OCI-LY1 (cell line): ENCODE measurements around the gene DIAPH2.

Experiments
- H2AFZ ChIP-seq: fragments of 200-600 bp; sonication (generic), shearing (Covaris generic); 2 replicates; pipeline ENCODE4 v1.6.0; 2014; ENCODE audit warnings: antibody characterized with exemption, mild to moderate bottlenecking, low read length
- H3F3A ChIP-seq: fragments of 200-600 bp; sonication (generic), shearing (Covaris generic); 2 replicates; pipeline ENCODE4 v1.6.0; 2014; ENCODE audit warnings: mild to moderate bottlenecking, antibody characterized with exemption, low read length, moderate library complexity; ENCODE audit not compliant: insufficient read depth
- H3K27ac ChIP-seq: fragments of 200-600 bp; sonication (generic); 2 replicates; pipeline ENCODE4 v1.5.1; 2014; ENCODE audit warnings: low read length, mixed run types, mild to moderate bottlenecking, low read depth; ENCODE audit not compliant: poor library complexity, severe bottlenecking
- H3K27me3 ChIP-seq: fragments of 200-600 bp; sonication (generic); 2 replicates; pipeline ENCODE4 v1.6.0; 2014; ENCODE audit warnings: antibody characterized with exemption, mild to moderate bottlenecking, low read length, moderate library complexity; ENCODE audit not compliant: insufficient read depth
- H3K36me3 ChIP-seq: fragments of 200-600 bp; sonication (generic); 2 replicates; pipeline ENCODE4 v1.6.1; 2014; ENCODE audit warnings: mild to moderate bottlenecking, antibody characterized with exemption, low read length, moderate library complexity, mixed read lengths; ENCODE audit not compliant: insufficient read depth
- H3K4me1 ChIP-seq: fragments of 200-600 bp; sonication (generic); 2 replicates; pipeline ENCODE4 v1.5.1; 2014; ENCODE audit warnings: mild to moderate bottlenecking, low read length, moderate library complexity; ENCODE audit not compliant: insufficient read depth, severe bottlenecking
- H3K4me2 ChIP-seq: fragments of 200-600 bp; sonication (generic), shearing (Covaris generic); 2 replicates; pipeline ENCODE4 v1.6.1; 2014; ENCODE audit warnings: low read length
- H3K4me3 ChIP-seq: fragments of 200-600 bp; sonication (generic); 2 replicates; pipeline ENCODE4 v1.5.1; 2014; ENCODE audit warnings: low read length, low read depth, mild to moderate bottlenecking, mixed read lengths; ENCODE audit not compliant: poor library complexity, severe bottlenecking
- H3K79me2 ChIP-seq: fragments of 200-600 bp; shearing (Covaris generic); 2 replicates; pipeline ENCODE4 v1.6.1; 2016; ENCODE audit warnings: mixed run types, low read length, mixed read lengths; ENCODE audit not compliant: insufficient read depth
- H3K9ac ChIP-seq: fragments of 200-600 bp; sonication (generic), shearing (Covaris generic); 2 replicates; pipeline ENCODE4 v1.6.1; 2014; ENCODE audit warnings: mild to moderate bottlenecking, low read length, mixed read lengths
- H3K9me2 ChIP-seq: fragments of 200-600 bp; sonication (generic), shearing (Covaris generic); 2 replicates; pipeline ENCODE4 v1.6.1; 2014; ENCODE audit warnings: low read depth, mild to moderate bottlenecking, low read length, mixed read lengths
- H3K9me3 ChIP-seq: fragments of 200-600 bp; shearing (Covaris generic); 2 replicates; pipeline ENCODE4 v1.6.1; 2014; ENCODE audit warnings: low read length, mixed read lengths
- H4K20me1 ChIP-seq: fragments of 200-600 bp; sonication (generic), shearing (Covaris generic); 2 replicates; pipeline ENCODE4 v1.6.0; 2016; ENCODE audit warnings: mild to moderate bottlenecking, low read length; ENCODE audit not compliant: insufficient read depth
- CTCF ChIP-seq: fragments of 200-600 bp; sonication (generic), shearing (Covaris generic); IDR thresholded peaks from 2 replicates; pipeline ENCODE4 v1.5.1; 2017; ENCODE audit warnings: mild to moderate bottlenecking, antibody characterized with exemption, low read length, moderate library complexity, mixed read lengths
- EZH2 ChIP-seq: fragments of 200-600 bp; sonication (generic), shearing (Covaris generic); IDR thresholded peaks from 2 replicates; pipeline ENCODE4 v1.8.0; 2017; ENCODE audit warnings: borderline replicate concordance, mixed run types, mild to moderate bottlenecking, antibody characterized with exemption, low read length, moderate library complexity, mixed read lengths

DIAPH2 gene

GRCh38 chrX:96835660-96836289, 151.1 kb downstream of the DIAPH2 start:
- Histone ChIP-seq H3K36me3 (no peaks in the 10 kb centered on the region), H3K9me2 (no peaks in the 10 kb centered on the region), H3K4me2 (peak overlapping the region; percentile 37), H2AFZ (no peak overlapping the region), H3K27ac (peak overlapping the region; percentile 96), H3K4me3 (peak overlapping the region; percentile 13), H3K79me2 (no peaks in the 10 kb centered on the region), H3K9ac (peak overlapping the region; percentile 25; the same call in 1 of the 2 replicates), H3K27me3 (no peaks in the 10 kb centered on the region), H3F3A (no peaks in the 10 kb centered on the region), H3K4me1 (peaks cover 54% of the 10 kb centered on the region), H3K9me3 (no peaks in the 10 kb centered on the region), H4K20me1 (no peaks in the 10 kb centered on the region)
- no peak for TF ChIP-seq EZH2
- no peak for TF ChIP-seq CTCF

GRCh38 chrX:96837808-96838207, 153.2 kb downstream of the DIAPH2 start:
- no peak for TF ChIP-seq EZH2
- TF ChIP-seq CTCF: no peak
- Histone ChIP-seq H3K4me3 (peak overlapping the region; percentile 40), H3K4me2 (peak overlapping the region; percentile 53)

GRCh38 chrX:96838537-96838936, 153.9 kb downstream of the DIAPH2 start:
- Histone ChIP-seq H3K4me2 (peak overlapping the region; percentile 53), H3K9me3 (no peaks in the 10 kb centered on the region), H3K9ac (no peak overlapping the region; the same call in 1 of the 2 replicates), H3K27me3 (no peaks in the 10 kb centered on the region), H4K20me1 (no peaks in the 10 kb centered on the region), H3K4me3 (peak overlapping the region; percentile 40), H3K27ac (peak overlapping the region; percentile 85), H2AFZ (no peak overlapping the region), H3K79me2 (no peaks in the 10 kb centered on the region), H3K9me2 (no peaks in the 10 kb centered on the region), H3K4me1 (peaks cover 54% of the 10 kb centered on the region), H3K36me3 (no peaks in the 10 kb centered on the region), H3F3A (no peaks in the 10 kb centered on the region)
- TF ChIP-seq CTCF (no peak), EZH2 (no peak)

More at GRCh38 chrX:96837808-96838207, 153.2 kb downstream of the DIAPH2 start:
- Histone ChIP-seq H3K36me3 (no peaks in the 10 kb centered on the region), H3K9me2 (no peaks in the 10 kb centered on the region), H2AFZ (no peak overlapping the region), H3K27me3 (no peaks in the 10 kb centered on the region), H3K9ac (peak overlapping the region; percentile 15; the same call in 1 of the 2 replicates), H3K79me2 (no peaks in the 10 kb centered on the region), H4K20me1 (no peaks in the 10 kb centered on the region), H3K9me3 (no peaks in the 10 kb centered on the region), H3K4me1 (peaks cover 54% of the 10 kb centered on the region), H3F3A (no peaks in the 10 kb centered on the region), H3K27ac (peak overlapping the region; percentile 85)
